GM18870 (cell line): ENCODE results near the gene NUF2.
"Not testable (repeated sequence)": the region's sequence is repeated elsewhere in the genome, so short reads cannot be mapped to it uniquely, and the experiment has no call there.

ENCODE experiments used
- ATAC-seq: cut with Tn5 transposase; IDR thresholded peaks from one replicate; pipeline ENCODE4 v1.9.1; 2021; ENCODE audit warnings: moderate library complexity; ENCODE audit not compliant: unreplicated experiment

NUF2 gene

DNA sequence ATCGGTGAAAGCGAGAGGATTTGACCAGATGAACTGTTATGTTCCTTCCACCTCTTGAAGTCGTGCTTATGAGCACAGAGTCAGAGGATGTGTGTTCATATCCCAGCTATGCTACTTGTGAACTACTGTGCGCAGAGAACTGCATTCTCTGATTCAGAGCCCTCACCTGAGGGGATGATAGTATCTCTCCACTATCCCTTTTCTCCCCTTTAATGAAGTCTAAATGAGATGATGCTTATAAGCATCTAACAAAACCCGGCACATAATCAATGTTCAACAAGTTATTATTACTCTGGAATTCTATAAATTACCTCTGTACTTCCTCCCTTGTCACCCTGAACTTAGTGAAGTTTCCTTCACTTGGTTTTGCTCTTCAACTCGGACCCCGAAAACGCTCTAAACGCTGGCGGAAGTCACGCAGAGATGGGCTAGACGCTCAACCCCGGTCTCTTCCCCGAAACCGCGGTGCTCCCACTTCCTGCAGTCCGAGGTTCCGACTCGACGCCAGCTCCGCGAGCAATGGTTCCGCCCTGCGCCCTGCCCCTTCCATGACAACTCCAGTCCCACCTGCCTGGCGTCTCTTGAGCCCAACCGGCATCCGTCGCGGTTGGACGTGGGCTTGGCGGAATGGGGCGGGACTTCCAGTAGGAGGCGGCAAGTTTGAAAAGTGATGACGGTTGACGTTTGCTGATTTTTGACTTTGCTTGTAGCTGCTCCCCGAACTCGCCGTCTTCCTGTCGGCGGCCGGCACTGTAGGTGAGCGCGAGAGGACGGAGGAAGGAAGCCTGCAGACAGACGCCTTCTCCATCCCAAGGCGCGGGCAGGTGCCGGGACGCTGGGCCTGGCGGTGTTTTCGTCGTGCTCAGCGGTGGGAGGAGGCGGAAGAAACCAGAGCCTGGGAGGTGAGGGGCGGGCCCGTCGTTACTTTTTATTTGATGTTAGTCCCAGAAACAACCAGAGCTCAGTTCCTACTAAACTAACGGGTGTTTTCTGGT lies at the start of gene NUF2:
Gene NUF2 (plus strand): TSS at position 644 of the 995 bp plus-strand sequence. CDS start 4,098 bp downstream, outside the sequence.
- ATAC-seq, result peak; percentile 96

DNA sequence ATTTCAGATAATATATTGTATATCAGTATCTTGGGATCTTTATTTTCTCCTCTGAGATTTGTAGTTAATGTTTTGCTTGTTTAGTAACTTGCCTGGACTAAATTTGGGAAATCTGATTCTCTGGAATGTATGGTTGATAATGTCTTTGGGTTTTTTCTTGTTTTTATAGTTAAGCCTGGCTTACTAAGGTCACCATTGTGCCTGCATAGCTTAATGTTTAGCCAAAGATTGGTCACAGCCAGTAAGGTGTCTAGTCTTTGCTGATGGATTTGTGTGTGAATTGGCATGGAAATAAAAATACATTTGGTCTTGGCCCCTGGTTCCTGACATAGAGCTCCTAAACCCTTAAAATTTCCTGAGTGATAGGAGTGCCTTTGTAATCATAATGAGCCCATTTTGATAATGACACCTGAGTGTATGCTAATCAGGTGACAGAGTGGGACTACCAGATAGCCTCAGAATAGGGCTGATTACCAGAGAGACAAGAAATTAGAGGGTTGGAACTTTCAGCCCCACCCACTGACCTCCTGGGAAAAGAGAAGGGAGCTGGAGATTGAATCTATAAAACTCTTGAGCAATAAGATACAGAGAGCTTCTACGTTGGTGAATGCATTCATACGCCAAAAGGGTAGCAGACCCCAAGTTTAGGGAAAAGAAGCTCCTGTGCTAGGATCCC lies 47.9 kb upstream of the NUF2 start:
- ATAC-seq, result no peak

DNA sequence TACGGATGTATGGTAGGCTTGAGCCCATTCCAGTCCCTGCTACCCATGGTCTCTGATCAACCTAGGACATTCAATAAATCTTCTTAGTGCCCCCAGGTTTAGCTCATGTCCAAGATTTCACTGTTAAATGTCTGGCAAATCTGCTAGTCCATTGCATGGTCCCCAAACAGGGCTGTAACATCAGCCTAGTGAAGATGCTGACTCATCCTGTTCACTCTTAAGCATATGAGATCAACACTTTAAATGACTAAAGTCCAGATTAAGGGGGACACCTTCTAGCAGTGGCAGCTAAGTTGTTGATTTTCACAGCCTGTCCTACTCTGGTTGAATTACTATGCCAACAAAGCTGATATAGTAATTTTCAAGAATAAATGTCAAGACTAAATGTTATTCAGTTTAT lies 46.5 kb upstream of the NUF2 start:
- ATAC-seq, result no peak

DNA sequence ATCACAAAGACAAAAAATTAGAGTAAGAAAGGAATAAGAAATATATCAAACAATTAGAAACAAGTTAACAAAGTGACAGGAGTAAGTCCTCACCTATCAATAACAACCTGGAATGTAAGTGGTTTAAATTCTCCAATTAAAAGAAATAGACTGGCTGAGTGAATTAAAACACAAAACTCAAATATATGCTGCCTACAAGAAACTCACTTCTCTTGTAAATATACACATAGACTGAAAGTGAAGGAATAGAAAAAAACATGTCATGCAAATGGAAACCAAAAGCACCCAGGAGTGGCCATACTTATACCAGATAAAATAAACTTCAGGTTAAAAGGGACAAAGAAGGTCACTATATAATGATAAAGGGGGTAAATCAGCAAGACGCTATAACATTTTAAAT lies 43.2 kb upstream of the NUF2 start:
- ATAC-seq, result no peak

DNA sequence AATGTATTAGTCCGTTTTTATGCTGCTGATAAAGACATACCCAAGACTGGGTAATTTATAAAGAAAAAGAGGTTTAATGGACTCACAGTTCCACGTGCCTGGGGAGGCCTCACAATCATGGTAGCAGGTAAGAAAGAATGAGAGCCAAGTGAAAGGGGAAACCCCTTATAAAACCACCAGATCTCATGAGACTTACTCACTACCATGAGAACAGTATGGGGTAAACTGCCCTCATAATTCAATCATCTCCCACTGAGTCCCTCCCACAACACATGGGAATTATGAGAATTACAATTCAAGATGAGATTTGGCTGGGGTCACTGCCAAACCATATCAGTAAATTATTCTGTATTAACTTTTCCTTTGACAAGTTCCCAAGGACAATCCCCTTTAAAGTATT lies 36.9 kb upstream of the NUF2 start:
- not testable (repeated sequence) for ATAC-seq

DNA sequence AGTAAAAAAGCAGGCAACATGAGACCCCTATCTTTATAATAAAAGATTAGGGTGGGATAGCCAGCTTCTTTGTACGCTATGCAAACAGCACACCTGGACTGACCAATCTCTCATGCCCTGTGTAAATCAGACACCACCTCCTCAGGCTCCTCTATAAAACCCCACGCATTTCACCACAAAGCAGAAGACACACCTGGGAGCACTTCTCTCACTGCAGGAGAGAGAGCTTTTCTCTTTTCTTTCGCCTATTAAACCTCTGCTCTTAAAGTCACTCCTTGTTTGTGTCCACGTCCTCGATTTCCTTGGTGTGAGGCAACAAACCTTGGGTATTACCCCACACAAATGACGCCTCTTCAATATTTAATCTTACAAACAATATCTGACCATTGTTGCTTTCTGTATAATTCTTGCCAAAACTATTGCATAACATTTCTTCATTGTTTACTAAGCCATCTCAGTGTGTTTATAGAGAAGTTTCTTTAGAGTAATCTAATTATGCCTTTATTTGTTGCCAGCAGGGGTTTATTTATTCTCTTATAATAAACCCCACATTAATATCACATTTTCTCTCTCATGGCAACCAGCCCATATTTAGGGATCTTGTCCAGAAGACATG lies 31.6 kb upstream of the NUF2 start:
- ATAC-seq, result no peak

DNA sequence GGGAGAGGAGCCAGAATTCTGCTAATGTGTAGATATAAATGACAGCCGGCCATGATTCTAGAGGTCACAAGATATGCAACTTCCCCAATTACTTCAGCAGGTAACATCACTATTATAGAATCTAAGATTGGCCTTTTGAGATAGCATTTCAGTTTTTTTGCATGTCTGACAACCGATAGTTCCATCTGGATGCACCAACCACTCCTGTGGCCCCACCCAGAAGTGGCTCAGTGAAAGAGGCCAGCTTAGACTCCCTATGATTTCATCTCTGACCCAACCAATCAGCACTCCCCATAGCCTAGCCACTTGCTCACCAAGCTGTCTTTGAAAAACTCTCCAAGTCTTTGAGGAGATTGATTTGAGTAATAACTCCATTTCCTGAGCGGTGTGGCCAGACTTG lies 30.3 kb upstream of the NUF2 start:
- no peak for ATAC-seq

DNA sequence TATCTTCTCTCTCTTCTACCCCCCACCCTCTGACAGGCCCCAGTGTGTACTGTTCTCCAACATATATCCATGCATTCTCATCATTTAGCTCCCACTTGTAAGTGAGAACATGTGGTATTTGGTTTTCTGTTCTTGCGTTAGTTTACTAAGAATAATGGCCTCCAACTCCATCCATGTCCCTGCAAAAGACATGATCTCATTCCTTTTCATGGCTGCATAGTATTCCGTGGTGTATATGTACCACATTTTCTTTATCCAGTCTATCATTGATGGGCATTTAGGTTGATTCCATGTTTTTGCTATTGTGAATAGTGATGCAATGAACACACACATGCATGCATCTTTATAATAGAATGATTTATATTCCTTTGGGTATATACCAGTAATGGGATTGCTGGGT lies 29.6 kb upstream of the NUF2 start:
- ATAC-seq, result not testable (repeated sequence)

DNA sequence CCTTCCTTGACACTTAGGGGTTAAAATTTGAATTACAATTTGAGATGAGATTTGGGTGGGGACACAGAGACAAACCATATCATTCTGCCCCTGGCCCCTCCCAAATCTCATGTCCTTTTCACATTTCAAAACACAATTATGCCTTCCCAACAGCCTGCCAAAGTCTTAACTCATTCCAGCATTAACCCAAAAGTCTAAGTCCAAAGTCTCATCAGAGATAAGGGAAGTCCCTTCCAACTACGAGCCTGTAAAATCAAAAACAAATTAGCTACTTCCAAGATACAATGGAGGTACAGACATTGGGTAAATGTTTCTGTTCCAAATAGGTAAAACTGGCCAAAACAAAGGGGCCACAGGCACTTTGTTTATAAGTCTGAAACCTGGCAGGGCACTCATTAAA lies 28.3 kb upstream of the NUF2 start:
- not testable (repeated sequence) for ATAC-seq

DNA sequence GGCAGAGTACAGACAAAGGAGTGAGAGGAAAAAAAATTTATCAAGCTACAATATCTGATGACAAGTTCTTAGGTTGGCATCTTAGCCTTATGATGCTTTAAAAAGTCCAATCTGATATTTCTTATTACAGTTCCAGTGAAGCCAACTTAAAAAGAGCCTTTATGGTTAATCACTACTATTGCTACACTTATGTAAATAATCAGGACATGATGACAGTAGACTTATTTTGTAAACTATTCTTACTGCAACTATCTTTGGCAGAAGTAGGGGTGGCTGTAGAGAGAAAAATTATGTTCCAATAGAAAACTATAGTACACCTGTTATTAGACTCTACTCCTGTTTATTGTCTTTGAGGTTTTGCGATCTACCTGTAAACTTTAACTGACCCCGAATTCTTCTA lies 25.8 kb upstream of the NUF2 start:
- ATAC-seq, result no peak

DNA sequence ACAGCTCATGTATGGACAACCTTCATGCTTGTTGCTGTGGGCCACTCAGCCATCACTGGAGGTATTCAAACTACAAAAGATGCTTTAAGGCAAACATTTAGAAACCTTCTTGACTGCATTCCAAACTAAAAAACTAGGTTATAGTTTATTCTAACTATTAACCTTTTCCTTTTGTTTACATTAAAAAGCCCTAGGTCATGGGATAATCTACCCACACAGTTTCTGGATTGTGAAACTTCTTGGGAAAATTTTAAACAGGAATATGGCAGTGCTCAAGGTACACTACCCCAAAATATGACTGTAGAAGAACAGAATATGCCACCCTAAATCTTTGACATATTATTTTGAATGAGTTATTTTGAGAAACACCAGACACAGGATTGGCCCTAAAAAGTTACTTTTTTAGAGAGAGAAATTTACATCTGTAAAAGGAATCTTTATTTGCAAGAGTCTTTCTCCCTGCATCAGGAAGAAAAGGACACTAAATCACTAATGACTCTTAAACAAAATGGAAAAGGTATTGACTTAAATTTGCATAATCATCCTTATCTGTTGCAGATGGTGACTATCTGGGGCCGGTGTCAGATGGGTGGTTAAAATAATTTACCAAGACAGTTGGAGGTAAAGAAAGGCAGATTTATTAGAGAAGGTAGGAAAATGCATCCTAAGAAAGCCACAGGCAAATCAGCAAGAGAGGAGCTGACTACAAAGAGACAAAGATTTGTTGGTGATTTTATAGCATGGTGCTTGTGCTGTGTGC lies 25.1 kb upstream of the NUF2 start:
- ATAC-seq, result no peak

DNA sequence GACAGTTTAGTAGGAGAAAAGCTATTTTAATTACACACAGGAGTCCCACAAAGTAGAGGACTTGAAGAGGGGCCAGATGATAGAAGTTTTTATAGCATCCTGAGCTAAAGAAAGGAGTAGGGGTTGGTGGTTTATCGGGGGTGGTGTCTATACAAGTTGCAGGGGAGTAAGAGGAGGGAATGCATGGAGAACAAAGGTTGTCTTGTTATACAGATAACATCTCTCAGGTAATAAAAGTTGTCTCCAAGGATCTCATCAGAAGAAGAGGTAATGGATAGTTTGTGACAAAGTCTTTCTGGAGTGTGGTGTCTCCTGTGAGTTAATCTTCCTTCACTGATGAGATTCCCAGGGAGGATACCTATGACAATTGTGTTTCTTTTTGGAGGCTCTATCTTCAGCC lies 23.4 kb upstream of the NUF2 start:
- ATAC-seq, result no peak

DNA sequence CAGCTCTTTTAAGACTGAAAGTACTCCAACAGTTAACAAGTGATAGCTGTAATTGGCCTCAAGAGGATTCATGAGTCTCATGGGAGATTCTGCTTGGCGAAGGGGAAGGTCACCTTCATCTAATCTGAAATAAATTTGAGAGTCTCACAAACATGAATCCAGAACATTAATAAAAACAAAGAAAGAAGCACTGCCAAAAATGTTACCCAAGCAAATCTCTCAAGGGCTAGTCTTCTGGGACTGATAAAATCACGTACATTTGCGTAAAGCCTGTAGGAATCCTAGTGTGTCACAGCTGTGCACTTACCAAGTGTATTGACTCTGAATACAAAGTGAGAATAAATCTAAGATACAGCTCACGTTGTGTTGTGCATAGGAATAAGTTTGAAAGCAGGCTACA lies 21.2 kb upstream of the NUF2 start:
- no peak for ATAC-seq

DNA sequence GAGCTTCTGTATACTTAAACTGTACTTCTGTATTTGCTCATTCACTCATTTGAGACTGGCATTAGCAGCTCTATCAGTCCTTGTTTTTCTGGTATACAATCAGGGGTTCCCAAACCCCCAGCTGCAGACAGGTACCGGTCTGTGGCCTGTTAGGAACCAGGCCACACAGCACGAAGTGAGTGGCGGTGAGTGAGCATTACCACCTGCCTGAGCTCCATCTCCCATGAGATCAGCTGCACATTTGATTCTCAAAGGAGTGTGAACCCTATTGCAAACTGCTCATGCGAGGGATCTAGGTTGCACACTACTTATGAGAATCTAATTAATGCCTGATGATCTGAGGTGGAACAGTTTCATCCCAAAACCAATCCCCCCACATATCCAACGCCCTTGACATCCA lies 18.2 kb upstream of the NUF2 start:
- no peak for ATAC-seq

DNA sequence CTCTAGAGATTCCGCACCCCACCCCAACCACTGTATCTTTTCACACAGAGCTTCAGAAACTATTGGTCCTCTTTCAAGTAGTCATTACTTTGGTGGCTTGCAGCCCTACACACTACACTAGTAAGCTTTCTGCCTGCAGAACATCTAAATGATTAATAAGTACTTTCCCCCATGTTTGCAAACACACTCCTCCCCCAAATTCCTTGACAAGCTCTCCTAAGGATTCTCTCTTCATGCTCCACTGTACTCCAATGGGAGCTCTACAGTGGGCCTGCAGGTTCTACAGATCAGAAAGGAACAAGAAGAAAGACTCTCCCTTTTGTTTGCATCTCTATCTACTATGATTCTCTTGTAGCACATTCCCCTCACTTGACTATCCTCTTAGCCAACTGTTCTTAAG lies 16.3 kb upstream of the NUF2 start:
- no peak for ATAC-seq

DNA sequence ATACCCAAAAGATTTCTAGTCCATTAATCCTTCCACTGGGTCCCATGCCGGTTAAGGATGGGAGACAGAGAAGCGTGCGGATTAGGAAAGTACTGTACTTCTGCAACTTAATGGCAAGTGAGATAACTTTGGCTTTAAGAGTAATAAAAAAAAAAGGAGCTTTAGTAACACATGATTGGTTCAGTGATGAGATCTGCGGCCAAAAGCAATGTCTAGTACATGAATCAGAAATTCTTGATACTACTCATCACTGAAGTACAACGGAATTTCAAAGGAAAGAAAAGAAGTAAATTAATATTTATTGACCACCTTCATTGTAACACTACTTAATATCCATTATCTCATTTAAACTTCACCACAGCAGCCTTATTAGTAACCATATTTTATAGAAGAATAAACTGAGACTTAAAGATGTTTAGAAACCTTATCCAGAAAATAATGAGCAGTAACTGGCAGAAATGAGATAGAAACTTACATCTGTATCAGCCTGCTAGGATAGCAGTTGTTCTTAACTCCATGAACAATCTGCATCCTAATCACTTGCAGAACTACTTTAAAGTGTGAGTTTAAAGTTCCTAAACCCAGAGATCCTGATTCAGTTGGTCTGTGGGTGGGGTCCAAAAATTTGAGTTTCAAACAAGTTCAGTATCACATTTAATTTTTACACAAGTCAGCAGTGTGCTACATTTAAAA lies 14.1 kb upstream of the NUF2 start:
- ATAC-seq, result no peak

DNA sequence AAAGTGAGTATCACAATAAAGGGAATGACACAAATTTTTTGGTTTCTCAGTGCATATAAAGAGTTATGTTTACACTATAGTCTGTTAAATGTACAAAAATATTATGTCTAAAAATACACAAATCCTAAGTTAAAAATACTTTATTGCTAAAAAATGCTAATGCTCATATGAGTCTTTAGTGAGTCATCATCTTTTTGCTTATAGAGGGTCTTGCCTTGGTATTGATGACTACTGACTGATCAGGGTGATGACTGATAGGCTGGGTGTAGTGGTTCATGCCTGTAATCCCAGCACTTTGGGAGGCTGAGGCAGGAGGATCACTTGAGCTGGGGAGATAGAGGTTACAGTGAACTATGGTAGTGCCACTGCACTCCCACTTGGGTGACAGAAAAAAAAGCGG lies 12.9 kb upstream of the NUF2 start:
- no peak for ATAC-seq

DNA sequence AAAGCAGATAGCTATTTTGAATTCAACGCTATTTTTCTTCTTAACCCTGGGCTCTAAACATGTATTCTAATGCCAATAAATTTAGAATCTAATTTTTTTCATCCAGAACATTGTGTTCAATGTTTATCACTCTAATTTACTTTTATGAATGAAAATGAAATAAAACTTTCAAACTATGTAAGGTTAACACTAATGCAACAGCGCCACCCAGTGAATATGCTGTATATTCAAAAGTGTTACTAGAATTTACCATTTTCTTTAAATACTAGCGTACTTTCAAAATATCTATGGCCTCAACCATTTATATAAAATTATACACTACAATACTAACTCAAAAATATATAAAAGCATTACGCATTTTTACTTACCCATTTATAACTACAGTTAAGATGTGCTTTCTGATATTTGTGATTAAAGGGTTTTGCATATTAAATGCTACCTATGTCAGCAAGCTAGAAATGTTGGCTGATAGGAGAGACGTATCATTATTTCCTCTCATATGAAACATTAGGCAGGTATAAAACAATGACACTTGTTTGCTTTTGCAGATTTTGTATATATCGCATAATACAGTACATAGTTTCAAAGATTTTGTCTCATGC lies 5.9 kb upstream of the NUF2 start:
- no peak for ATAC-seq

DNA sequence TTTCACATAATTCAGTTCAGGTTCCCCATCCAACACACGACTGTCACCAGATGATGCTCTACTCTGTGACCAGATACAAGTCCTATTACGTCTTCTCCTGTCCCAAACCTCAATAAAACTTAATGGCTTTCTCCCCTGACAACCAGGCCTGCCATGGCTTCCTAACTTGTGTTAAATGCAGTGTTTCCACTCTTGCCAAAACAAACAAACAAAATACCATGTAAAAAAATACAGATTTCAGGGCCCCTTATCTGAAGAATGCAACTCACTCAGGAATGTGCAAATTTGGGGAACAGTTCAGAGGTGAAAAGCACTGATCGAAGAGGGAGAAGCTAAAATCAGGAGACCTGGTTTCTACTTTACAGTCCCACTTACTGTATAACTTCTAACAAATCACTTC lies 863 bp upstream of the NUF2 start:
- no peak for ATAC-seq

DNA sequence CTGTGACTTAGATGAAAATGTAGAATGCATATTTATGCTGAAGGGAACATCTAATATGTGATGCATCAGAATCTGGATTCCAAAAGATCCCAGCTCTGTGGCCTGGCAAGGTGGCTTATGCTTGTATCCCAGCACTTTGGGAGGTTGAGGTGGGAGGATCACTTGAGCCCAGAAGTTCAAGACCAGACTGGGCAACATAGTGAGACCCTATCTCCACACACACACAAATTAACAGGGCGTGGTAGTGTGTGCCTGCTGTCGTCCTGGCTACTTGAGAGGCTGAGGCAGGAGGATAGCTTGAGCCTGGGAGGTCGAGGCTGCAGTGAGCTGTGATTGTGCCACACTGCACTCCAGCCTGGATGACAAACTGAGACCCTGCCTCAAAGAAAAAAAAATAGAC lies 1.6 kb downstream of the NUF2 start:
- not testable (repeated sequence) for ATAC-seq
